A549 (cell line): Measurements from ENCODE around the gene ZNF574. TPM values are rescaled to one million over a fixed set of nuclear protein-coding genes. Genes with fewer than 3 reads are reported as not detected.

Experiments
- ATAC-seq, 2 experiments: fragments of 200-7000 bp in 1 of 2; fragments of >200 bp in 1 of 2; cut with Nextera tagmentation in 1 of 2; cut with Tn5 transposase in 1 of 2; 3 replicates each; pipeline versions ENCODE4 v1.8.0 to v1.9.1; 2018 to 2020; ENCODE audit warnings: mild to moderate bottlenecking in 1 of 2, moderate library complexity in 1 of 2
- CTCF ChIA-PET: fragments of 300-600 bp; sonication (Branson Sonifier 250); formaldehyde crosslinking; extraction: SDS; loops from one replicate; lab custom pipeline; 2021; ENCODE audit warnings: antibody characterized with exemption, inconsistent platforms; lab: Yijun Ruan, JAX
- POLR2A ChIA-PET: fragments of 350-600 bp; formaldehyde crosslinking; extraction: SDS; loops from one replicate; lab custom pipeline; 2021; ENCODE audit warnings: antibody characterized with exemption, inconsistent platforms; lab: Yijun Ruan, JAX
- DNase-seq, 2 experiments: peaks; one replicate each; pipeline versions ENCODE4 v3.0.0 to v3.0.0-alpha.2; 2011 to 2016; ENCODE audit warnings: low read depth in 1 of 2, low spot score in 1 of 2
- FAIRE-seq: peaks from 2 replicates; lab custom pipeline; 2011; peaks lifted over from hg19 to GRCh38; lab: Jason Lieb, UNC
- H3K27ac ChIP-seq, 2 experiments: fragments of >200 bp; sonication (Bioruptor Twin); formaldehyde crosslinking; 3 replicates each; pipeline ENCODE4 v1.5.1; 2016 to 2017
- H3K4me1 ChIP-seq: fragments of >200 bp; sonication (Bioruptor Twin); formaldehyde crosslinking; 3 replicates; pipeline ENCODE4 v1.6.1; 2016
- H3K4me2 ChIP-seq: fragments of >200 bp; sonication (Bioruptor Twin); formaldehyde crosslinking; 3 replicates; pipeline ENCODE4 v1.6.1; 2016
- H3K4me3 ChIP-seq: fragments of >200 bp; sonication (Bioruptor Twin); formaldehyde crosslinking; 3 replicates; pipeline ENCODE4 v1.5.1; 2016
- H3K9me3 ChIP-seq: fragments of >200 bp; sonication (Bioruptor Twin); formaldehyde crosslinking; 3 replicates; pipeline ENCODE4 v1.6.1; 2016
- BHLHE40 ChIP-seq: IDR thresholded peaks from 2 replicates; pipeline ENCODE4 v1.6.1; 2012; ENCODE audit warnings: low read depth, low read length, inconsistent platforms
- CEBPB ChIP-seq, 2 experiments: fragments of >200 bp in 1 of 2; sonication (Bioruptor Twin) in 1 of 2; formaldehyde crosslinking in 1 of 2; IDR thresholded peaks; 2 replicates each; pipeline ENCODE4 v1.6.1; 2012 to 2016
- CHD2 ChIP-seq: fragments of 150-350 bp; IDR thresholded peaks from 2 replicates; pipeline ENCODE4 v1.6.1; 2014; ENCODE audit warnings: low read length; ENCODE audit not compliant: partially characterized antibody
- EP300 ChIP-seq, 2 experiments: fragments of >200 bp; sonication (Bioruptor Twin); formaldehyde crosslinking; IDR thresholded peaks; 2 replicates in 1 of 2; 3 replicates in 1 of 2; pipeline ENCODE4 v1.6.1; 2016 to 2017
- ESRRA ChIP-seq: fragments of 150-350 bp; IDR thresholded peaks from 2 replicates; pipeline ENCODE4 v1.6.1; 2014; ENCODE audit warnings: mild to moderate bottlenecking, low read length, borderline replicate concordance
- HOXA7 ChIP-seq: fragments of 250-450 bp; sonication (Bioruptor Pico); IDR thresholded peaks from 2 replicates; pipeline ENCODE4 v1.5.0; 2020; ENCODE audit warnings: mild to moderate bottlenecking, moderate library complexity
- HOXB13 ChIP-seq: fragments of 250-450 bp; sonication (Bioruptor Pico); IDR thresholded peaks from 2 replicates; pipeline ENCODE4 v1.5.0; 2020; ENCODE audit warnings: low read depth, mild to moderate bottlenecking, moderate library complexity
- HOXB5 ChIP-seq: fragments of 250-450 bp; sonication (Bioruptor Pico); IDR thresholded peaks from 2 replicates; pipeline ENCODE4 v1.5.0; 2020; ENCODE audit warnings: mild to moderate bottlenecking, moderate library complexity
- JUN ChIP-seq, 2 experiments: fragments of >200 bp; sonication (Bioruptor Twin); formaldehyde crosslinking; IDR thresholded peaks; 2 replicates in 1 of 2; 3 replicates in 1 of 2; pipeline ENCODE4 v1.6.1; 2016 to 2017
- KDM1A ChIP-seq: fragments of 200-600 bp; sonication (generic); IDR thresholded peaks from 2 replicates; pipeline ENCODE4 v1.6.1; 2016; ENCODE audit warnings: low read depth, mild to moderate bottlenecking
- KDM5A ChIP-seq: fragments of 200-600 bp; sonication (generic); IDR thresholded peaks from 2 replicates; pipeline ENCODE4 v1.6.1; 2016; ENCODE audit warnings: antibody characterized with exemption, mild to moderate bottlenecking
- MYC ChIP-seq: IDR thresholded peaks from 2 replicates; pipeline ENCODE4 v1.6.1; 2012; ENCODE audit warnings: mild to moderate bottlenecking, inconsistent platforms, low read length, improper control_type of control experiment, borderline replicate concordance
- POLR2A ChIP-seq: IDR thresholded peaks from 2 replicates; pipeline ENCODE4 v1.6.1; 2012; ENCODE audit warnings: mild to moderate bottlenecking, low read length
- POLR2AphosphoS2 ChIP-seq: conservative IDR thresholded peaks from 2 replicates; pipeline ENCODE4 v1.6.1; 2012; ENCODE audit warnings: low read length, improper control_type of control experiment, inconsistent platforms
- RFX5 ChIP-seq: fragments of 450-650 bp; IDR thresholded peaks from 2 replicates; pipeline ENCODE4 v1.7.1; 2014; ENCODE audit warnings: antibody characterized with exemption, mild to moderate bottlenecking, moderate library complexity
- RNF2 ChIP-seq: fragments of 200-600 bp; sonication (generic); IDR thresholded peaks from 2 replicates; pipeline ENCODE4 v1.6.1; 2016; ENCODE audit warnings: low read depth, mild to moderate bottlenecking, antibody characterized with exemption, moderate library complexity, borderline replicate concordance
- SMC3 ChIP-seq: fragments of >200 bp; sonication (Bioruptor Twin); formaldehyde crosslinking; IDR thresholded peaks from 3 replicates; pipeline ENCODE4 v1.6.1; 2018; ENCODE audit warnings: inconsistent platforms
- ZC3H11A ChIP-seq: fragments of 450-650 bp; IDR thresholded peaks from 2 replicates; pipeline ENCODE4 v1.6.1; 2014; ENCODE audit warnings: antibody characterized with exemption, mild to moderate bottlenecking
- ZSCAN20 ChIP-seq: fragments of 250-450 bp; sonication (Bioruptor Pico); IDR thresholded peaks from 2 replicates; pipeline ENCODE4 v1.8.0; 2022; ENCODE audit warnings: mild to moderate bottlenecking, moderate library complexity
- whole genome bisulfite sequencing: methylation state at CpG from one replicate; pipeline ENCODE4 v1.1.6; 2017; ENCODE audit errors: missing lambda C conversion rate; 5-methylcytosine and 5-hydroxymethylcytosine counted together
- polyA plus RNA-seq, 4 experiments: library from polyadenylated mRNA; depleted of rRNA in 3 of 4; stranded (reverse); fragments of >200 nt; fragmentation: RNase III in 1 of 4; extraction: RNeasy Plus Mini Kit Qiagen cat#74134 plus additional on column Dnase treatment in 1 of 4; gene quantifications; 2 replicates in 3 of 4; 3 replicates in 1 of 4; pipeline ENCODE4 v1.2.3, GENCODE V29; 2011 to 2017
- TF ChIP-seq, protein P1 (sequence below): fragments of >200 bp; sonication (Bioruptor Twin); formaldehyde crosslinking; IDR thresholded peaks from 2 replicates; pipeline ENCODE4 v1.6.1; 2016
- TF ChIP-seq, protein P2 (sequence below): IDR thresholded peaks from 2 replicates; pipeline ENCODE4 v1.6.1; 2012; ENCODE audit warnings: low read depth, borderline replicate concordance
- TF ChIP-seq, protein P3 (sequence below): fragments of 150-350 bp; IDR thresholded peaks from 2 replicates; pipeline ENCODE4 v1.6.1; 2014; ENCODE audit warnings: low read depth, mild to moderate bottlenecking, low read length

The ZNF574 gene
- polyA plus RNA-seq, 2 of the 4 experiments (the other 2 are of a cell fraction), result 11.3 to 21.8 TPM

DNA sequence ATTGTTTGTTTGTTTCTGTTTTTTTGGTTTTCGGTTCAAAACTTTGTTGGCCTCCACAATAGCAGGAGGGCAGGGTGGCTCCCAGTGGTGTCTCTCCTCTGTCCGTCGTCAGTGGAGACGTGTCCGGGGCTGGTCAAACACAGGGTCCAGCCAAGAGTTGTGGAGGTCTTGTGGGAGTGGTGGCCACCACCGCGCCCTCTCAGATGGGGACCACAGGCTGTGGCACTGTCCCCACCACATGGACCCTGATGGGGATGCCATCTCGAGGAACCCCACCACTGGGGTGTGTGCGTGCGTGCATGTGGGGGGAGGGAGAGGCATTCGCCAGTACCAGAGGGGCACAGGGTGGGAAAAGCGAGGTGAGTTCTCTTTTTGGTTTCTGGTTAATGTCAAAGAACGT lies 13.8 kb downstream of the ZNF574 start (continued):
- no peak for TF ChIP-seq KDM1A

DNA sequence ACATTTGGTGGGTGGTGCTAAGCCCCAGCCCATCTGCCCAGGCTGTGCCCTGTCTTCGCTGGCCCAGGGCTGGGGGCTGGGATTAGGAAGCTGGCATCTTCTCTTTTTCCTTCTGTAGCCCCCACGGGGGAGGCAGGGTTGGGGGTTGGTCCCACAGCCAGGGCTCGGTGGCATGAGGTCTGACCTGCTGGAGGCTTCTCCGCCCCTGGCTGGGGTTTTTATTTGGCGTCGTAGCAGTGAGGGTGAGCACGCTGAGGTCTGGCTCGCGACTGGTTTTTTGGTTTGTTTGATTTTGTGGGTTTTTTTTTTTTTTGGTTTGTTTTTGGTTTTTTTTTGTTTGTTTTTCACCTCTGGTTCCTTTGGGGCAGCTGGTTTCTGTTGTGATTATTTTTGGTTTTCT lies 14.7 kb downstream of the ZNF574 start:
- Histone ChIP-seq H3K9me3 (no peaks in the 10 kb centered on the region), H3K27ac (no peak overlapping the region), H3K4me2 (no peak overlapping the region), H3K4me1 (peaks cover 24% of the 10 kb centered on the region), H3K4me3 (no peak overlapping the region)
- ChIA-PET CTCF (interaction anchor here (0.6 to 19.3 kb wide), 4 partner anchors 20 to 296 kb away, joined by 3 to 386 read pairs (median 3); no protein-coding TSS in a partner anchor), POLR2A (interaction anchor here (1.4 kb wide), 1 partner anchor 15 kb away, joined by 5 read pairs; the partner anchor contains the start of gene ZNF574)
- no peak for ATAC-seq
- no peak for DNase-seq
- WGBS, result 57% methylated on average over 9 of the region's 9 CpGs
- no peak for TF ChIP-seq JUN (IDR thresholded peaks at IDR 0.05)
- TF ChIP-seq POLR2A, result no peak
- TF ChIP-seq EP300 (IDR thresholded peaks at IDR 0.05), result no peak
- no peak for TF ChIP-seq RFX5
- TF ChIP-seq ESRRA, result no peak
- TF ChIP-seq POLR2AphosphoS2, result no peak
- no peak for TF ChIP-seq SMC3
- TF ChIP-seq MYC, result no peak
- TF ChIP-seq HOXA7 (CRISPR knock-in tag), result no peak
- TF ChIP-seq, protein P1, sequence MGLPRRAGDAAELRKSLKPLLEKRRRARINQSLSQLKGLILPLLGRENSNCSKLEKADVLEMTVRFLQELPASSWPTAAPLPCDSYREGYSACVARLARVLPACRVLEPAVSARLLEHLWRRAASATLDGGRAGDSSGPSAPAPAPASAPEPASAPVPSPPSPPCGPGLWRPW, result no peak
- TF ChIP-seq, protein P2, sequence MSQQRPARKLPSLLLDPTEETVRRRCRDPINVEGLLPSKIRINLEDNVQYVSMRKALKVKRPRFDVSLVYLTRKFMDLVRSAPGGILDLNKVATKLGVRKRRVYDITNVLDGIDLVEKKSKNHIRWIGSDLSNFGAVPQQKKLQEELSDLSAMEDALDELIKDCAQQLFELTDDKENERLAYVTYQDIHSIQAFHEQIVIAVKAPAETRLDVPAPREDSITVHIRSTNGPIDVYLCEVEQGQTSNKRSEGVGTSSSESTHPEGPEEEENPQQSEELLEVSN, result no peak
- TF ChIP-seq, all 56 proteins: peak for 0
- no peak for FAIRE-seq

DNA sequence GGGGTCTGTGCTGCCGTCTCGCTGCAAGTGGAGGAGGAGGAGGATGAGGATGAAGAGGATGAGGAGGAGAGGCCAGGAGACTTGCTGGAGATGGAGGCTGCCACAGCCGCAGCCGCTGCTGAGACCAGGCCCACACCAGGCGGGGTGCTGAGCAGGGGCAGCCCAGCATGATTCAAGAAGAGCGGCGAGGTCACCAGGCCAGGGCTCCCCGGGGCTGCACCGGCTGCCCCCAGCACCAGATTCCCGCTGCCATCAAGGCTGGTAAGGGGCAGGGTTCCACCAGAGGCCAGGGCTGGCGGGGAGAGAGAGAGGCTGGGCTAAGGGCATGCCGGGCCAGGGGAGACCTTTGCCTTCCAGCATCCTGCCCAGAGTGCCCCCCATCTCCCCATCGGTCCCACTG lies 15.3 kb downstream of the ZNF574 start:
- ChIA-PET CTCF (interaction anchor here (0.9 to 19.3 kb wide), 9 partner anchors 9 to 218 kb away, joined by 3 to 386 read pairs (median 3); no protein-coding TSS in a partner anchor), POLR2A (interaction anchor here (1.4 kb wide), 1 partner anchor 15 kb away, joined by 5 read pairs; the partner anchor contains the start of gene ZNF574)
- H3K4me3 ChIP-seq, result no peak overlapping the region
- no peaks in the 10 kb centered on the region for H3K9me3 ChIP-seq
- FAIRE-seq, result no peak
- ATAC-seq, result peak in 1 of 2 experiments; percentile 2; a peak in 3 of 6 replicates
- no peak overlapping the region; a peak in 1 of 6 replicates for H3K27ac ChIP-seq
- TF ChIP-seq CEBPB (IDR thresholded peaks at IDR 0.05), result no peak
- no peak for TF ChIP-seq SMC3
- TF ChIP-seq CHD2, result no peak
- no peak for TF ChIP-seq RNF2
- TF ChIP-seq HOXB13 (CRISPR knock-in tag), result no peak
- TF ChIP-seq ZC3H11A, result no peak
- TF ChIP-seq, protein P3, sequence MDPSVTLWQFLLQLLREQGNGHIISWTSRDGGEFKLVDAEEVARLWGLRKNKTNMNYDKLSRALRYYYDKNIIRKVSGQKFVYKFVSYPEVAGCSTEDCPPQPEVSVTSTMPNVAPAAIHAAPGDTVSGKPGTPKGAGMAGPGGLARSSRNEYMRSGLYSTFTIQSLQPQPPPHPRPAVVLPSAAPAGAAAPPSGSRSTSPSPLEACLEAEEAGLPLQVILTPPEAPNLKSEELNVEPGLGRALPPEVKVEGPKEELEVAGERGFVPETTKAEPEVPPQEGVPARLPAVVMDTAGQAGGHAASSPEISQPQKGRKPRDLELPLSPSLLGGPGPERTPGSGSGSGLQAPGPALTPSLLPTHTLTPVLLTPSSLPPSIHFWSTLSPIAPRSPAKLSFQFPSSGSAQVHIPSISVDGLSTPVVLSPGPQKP, result no peak
- TF ChIP-seq ZSCAN20 (CRISPR knock-in tag), result no peak
- TF ChIP-seq KDM5A, result no peak
- no peak for TF ChIP-seq HOXB5 (CRISPR knock-in tag)
- TF ChIP-seq BHLHE40, result no peak
- DNase-seq, result no peak
- WGBS, result 93% methylated on average over 13 of the region's 13 CpGs
- peaks cover 24% of the 10 kb centered on the region for H3K4me1 ChIP-seq
- no peak overlapping the region for H3K4me2 ChIP-seq
